C4-2B (cell line): ENCODE results near the gene TTC34.

Source experiments
- ZFX ChIP-seq: fragments of 450-650 bp; IDR thresholded peaks from 2 replicates; pipeline ENCODE4 v1.6.1; 2017
- TF ChIP-seq, protein P1 (sequence below): fragments of 450-650 bp; conservative IDR thresholded peaks from 2 replicates; pipeline ENCODE4 v1.5.1; 2017; ENCODE audit warnings: mild to moderate bottlenecking

DNA sequence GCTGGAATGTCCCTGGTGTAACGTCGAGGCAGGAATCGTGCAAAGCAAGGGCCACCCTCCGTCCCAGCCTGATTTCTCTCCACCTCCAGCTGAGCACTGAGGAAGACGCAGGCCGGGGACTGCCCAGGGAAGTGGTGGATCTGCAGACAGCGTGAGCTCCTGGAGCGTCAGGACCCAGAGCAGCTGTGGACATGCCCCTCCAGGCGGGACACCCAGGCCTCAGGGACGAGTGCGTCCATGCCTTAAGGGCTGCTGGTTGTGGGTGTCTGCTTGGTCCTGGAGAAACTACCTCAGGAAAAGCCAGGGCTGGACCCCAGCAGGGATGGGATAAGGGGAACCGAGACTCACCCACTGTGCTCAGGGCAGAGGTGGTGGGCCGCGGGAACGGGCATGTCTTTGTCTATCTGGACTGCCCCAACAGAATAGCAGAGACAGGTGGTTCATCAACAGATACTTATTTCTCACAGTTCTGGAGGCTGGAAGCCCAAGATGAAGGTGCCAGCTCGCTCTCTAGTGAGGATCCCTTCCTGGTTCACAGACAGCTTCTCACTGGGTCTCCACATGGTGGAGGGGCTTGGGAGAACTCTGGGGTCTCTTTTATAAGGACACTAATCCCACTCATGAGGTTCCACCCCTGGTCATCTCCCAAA, 162.9 kb downstream of the TTC34 start:
- TF ChIP-seq, protein P1, sequence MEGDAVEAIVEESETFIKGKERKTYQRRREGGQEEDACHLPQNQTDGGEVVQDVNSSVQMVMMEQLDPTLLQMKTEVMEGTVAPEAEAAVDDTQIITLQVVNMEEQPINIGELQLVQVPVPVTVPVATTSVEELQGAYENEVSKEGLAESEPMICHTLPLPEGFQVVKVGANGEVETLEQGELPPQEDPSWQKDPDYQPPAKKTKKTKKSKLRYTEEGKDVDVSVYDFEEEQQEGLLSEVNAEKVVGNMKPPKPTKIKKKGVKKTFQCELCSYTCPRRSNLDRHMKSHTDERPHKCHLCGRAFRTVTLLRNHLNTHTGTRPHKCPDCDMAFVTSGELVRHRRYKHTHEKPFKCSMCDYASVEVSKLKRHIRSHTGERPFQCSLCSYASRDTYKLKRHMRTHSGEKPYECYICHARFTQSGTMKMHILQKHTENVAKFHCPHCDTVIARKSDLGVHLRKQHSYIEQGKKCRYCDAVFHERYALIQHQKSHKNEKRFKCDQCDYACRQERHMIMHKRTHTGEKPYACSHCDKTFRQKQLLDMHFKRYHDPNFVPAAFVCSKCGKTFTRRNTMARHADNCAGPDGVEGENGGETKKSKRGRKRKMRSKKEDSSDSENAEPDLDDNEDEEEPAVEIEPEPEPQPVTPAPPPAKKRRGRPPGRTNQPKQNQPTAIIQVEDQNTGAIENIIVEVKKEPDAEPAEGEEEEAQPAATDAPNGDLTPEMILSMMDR, result no peak
- TF ChIP-seq ZFX, result no peak
